GM18907 (cell line): ENCODE measurements around the gene TSPAN18.

Experiments
- ATAC-seq: cut with Tn5 transposase; IDR thresholded peaks from one replicate; pipeline ENCODE4 v1.9.1; 2021; ENCODE audit warnings: mild to moderate bottlenecking, moderate library complexity; ENCODE audit not compliant: unreplicated experiment

The TSPAN18 gene

DNA sequence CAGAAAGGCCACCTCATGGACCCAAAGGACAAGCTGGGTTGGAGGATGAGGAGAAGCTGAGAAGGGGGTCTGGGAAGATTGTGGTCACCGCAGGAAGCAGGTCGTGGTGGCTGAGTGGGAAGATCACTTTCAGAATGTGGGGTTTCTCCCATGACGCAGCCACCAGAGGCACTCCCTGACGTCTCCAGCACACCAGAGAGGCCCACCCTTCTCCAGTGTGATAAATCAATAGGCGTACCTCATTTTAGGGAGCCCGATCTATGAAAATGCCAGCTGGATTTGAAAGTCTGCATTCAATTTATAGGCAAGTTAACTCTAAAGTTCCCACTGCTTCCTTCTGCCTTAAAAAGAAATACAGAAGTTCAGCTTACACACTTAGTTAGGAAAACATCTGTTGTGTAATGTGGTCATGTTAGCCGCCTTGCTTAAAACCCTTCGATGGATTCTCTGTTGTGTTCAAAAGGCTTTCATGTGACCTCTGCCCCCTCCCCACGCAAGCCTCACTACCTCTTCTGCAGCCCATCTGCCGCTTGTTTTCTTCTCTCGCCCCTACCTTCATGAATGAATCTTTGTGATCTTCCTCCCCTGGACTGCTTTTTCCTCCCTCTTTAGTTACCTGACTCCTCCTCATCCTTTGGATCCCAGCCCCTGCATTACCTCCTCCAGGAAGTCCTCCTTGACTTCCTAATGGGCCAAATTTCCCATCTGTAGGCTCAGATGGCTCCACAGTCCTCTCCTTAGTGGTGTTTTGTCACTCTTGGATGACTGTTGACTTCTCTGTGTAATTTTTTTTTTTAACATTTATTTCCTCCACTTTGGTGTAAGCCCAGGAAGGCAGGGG, 10.7 kb downstream of the TSPAN18 start:
- no peak for ATAC-seq

DNA sequence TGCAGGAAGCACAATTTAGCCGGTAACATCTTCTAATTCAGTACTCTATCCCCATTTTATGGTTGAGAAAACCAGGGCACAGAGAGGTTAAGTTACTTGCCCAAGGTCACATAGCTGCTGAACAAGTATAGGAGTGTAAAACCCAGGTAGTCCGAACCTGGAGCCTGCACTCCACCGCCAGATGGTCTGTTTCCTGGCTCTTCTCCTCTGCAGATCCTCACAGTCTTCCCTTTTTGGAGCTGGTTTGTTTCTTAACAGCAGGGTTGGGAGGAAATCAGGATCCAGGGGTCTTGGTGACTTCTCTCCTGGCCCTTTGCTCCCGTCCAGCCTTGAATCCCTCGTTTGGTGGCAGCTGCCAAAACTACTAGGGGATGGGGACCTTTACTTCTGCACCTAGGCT, 12.0 kb downstream of the TSPAN18 start:
- ATAC-seq, result no peak

DNA sequence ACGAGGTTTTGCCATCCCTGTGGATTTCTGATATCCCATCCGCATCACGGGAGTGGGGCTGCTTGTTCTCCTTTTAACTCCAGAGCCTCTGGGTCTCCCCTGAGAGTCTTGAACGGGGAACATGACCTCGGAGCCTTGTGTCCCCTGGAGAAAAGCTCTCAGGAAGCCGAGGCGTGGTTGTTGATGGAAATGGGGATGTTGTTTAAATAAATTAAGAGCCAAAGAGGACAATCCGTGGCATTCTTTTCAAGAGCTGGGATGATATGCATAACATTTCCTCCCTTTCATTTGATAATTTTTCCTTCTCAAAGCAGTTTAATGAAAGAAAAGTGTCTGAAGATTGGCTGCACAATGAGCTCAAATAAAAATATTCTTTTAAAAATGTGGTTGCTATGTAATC, 14.2 kb downstream of the TSPAN18 start:
- no peak for ATAC-seq

DNA sequence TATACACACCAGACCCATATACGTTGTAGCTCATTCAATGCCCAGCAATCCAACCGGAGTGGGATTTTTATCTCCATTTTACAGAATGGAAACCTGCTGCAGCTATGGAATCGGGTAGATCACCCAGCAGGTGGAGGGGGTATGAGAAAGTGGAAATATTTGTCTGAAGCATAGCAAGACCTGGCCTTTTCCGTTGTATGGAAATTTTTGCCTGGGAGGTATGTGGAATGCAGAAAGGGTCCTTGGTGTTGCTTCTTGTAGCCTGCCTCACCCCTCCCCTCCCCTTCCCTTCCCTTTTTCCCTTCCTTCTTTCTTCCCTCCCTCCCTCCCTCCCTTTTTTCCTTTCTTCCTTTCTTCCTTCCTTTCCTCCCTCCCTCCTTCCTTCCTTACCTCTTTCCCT, 15.2 kb downstream of the TSPAN18 start:
- no peak for ATAC-seq

DNA sequence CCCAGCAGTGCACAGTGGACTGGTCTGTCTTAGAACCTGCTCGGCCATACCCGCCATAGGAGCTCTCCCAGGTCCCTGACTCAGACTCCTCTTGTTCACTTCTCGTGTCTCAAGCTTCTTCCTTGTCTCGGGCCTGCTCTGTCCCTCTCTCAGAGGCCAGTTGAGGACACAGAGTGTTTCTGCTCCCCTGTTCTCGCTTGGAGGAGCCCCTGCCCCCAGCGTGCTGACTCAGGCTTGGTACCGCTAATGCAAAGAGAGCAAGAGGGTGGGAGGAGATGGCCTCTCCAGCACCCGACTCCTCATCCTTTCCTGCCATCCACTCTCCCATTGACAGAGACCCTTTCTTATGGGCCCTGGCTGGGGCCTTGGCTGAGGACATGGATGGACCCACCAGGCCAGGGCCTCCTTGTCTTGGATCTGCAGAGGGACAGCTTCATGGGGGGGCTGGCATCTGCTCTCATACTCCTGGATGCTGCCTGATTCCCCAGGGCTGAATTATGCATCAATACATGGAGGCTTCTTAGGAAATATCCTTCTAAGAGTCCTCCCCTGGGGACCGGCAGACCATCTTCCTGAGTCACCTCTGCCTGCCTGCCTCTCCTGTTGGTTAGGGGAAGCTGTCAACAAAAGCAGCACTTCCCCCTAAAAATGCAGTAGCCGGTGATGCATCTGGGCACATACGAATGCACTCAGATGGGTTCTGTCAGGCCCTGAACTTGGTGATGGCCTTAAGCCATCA, 15.9 kb downstream of the TSPAN18 start:
- ATAC-seq, result no peak

DNA sequence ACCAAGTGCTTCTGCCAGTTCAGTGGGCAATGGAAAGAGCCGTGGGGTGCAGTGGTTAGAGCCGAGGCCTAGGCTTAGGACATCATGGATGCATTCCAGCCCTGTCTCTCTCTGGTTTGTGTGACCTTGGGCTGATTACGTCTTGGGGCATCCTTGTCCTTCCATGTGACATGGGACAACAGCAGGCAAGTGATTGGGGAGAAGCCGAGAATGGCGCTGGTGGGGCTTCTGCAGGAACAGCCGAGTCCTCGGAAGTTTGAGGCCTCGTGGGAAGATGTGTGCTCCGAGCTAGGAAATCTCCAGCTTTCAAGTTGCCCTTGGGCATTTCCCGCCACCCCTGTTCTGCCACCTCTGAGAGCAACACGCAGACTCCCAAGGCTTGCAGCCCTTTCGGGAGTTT, 16.6 kb downstream of the TSPAN18 start:
- ATAC-seq, result no peak

DNA sequence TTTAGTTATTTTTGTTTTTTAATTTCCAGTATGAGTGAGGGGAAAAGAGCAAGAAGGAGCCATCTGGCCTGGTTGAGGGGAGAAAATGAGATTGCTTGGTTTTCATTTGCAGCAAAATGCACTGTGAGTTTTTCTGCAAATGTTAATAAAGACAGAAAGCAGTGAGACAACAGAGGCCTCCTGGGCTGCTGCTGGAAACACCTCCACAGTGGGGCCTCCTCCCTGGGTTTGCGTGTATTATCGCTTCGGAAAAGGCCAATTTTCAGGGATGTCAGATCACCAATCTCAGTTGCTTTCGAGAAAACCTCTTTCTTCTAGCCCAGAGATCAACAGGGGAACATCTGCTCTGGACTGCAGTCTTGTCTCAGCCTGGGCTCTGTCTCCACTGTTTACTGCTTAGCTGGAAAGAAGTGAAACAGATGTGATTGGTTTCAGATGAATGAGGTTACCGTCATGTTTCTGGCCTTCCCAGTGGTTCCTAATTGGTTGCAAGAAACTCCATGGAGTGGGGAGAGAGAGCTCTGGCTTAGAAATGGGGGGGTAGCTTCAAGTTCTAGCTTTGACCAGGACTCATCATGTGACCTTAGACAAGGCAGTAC, 17.3 kb downstream of the TSPAN18 start:
- no peak for ATAC-seq

DNA sequence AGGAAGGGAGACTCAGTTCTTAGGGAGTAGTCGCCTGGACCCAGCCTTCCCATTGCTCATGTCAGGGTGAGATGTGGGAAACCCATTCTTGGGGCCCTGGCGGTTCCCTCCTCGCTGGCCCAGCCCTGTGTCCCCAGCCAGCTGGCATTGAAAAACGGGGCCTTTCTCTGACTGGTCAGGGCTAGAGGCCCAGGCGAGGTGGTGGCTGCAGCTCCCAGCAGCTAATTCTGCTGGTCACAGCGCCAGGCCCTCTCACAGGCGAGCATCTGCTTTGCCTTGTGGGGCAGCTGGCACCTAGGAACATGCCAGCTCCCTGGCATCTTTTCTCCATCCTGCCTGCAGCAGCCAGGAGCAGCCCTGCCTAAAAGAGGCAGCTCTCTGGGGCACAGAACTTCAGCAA, 20.1 kb downstream of the TSPAN18 start:
- no peak for ATAC-seq

DNA sequence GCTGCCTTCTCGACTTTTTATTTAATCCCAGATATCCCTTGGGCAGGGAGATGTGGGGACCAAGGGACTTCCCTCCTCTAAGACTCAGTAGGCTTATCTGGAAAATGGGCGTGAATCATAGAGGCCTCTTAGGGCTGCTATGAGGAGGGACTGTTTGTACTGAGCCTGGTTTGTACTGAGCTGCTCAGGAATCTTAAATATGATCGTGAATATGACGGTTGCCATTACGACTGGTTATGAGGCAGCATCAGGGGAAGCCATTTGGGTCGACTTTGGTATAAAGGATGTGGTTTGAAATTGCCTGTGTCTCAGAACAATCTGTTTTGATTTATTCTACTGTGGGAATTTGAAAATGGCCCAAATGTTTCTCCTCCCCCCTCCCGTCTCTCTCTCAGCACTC, 20.6 kb downstream of the TSPAN18 start:
- no peak for ATAC-seq

DNA sequence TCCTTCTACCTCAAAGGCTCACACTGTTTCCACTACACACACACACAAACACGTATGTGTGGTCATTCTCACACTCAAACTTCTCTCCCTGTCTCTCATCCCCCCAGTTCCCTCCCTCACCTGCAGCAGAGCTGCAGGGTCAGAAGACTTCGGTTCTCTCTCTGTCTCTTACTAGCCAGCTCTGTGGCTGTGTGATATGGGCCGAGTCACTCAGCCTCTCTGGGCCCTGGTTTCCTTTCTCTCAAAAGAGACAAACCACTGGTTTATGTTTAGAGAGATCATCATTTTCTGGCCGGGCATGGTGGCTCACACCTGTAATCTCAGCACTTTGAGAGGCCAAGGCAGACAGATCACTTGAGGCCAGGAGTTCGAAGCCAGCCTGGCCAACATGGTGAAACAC, 21.1 kb downstream of the TSPAN18 start:
- no peak for ATAC-seq

DNA sequence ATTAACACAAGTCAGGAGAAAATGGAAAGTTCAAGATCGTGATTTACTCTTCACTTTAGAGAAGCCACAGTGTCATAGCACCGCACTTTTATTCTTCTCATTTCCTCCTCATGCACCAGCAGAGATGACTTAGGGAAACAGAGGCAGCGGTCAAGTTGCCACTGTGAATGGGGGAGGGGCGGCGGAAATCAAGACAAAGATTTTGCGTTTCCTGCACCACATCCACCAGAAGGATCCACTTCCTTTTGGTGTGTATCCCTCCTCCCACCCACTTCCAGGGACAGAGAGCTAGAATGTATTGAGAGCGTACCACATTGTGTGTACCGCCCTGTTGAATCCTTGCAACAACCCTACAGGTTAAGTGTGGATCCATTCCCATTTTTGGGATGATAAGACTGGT, 21.8 kb downstream of the TSPAN18 start:
- no peak for ATAC-seq

DNA sequence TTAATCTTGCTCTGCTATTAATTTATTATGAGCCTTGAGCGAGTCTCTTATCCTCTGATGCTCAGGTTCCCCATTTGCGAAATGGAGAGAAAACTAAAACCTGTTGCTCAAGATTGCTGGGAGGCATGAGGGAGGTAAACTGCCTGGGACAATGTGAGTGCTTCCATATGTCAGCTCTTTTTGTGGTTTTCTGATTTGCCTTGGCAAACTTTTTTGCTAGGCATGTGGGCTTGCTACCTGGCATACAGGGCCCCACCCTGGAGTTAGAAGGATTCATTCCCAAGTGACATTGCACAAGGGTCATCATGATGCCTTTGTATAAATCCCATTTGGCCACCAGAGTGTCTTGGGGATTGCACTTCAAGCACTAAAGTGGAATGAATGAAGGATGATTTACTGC, 22.4 kb downstream of the TSPAN18 start:
- no peak for ATAC-seq

DNA sequence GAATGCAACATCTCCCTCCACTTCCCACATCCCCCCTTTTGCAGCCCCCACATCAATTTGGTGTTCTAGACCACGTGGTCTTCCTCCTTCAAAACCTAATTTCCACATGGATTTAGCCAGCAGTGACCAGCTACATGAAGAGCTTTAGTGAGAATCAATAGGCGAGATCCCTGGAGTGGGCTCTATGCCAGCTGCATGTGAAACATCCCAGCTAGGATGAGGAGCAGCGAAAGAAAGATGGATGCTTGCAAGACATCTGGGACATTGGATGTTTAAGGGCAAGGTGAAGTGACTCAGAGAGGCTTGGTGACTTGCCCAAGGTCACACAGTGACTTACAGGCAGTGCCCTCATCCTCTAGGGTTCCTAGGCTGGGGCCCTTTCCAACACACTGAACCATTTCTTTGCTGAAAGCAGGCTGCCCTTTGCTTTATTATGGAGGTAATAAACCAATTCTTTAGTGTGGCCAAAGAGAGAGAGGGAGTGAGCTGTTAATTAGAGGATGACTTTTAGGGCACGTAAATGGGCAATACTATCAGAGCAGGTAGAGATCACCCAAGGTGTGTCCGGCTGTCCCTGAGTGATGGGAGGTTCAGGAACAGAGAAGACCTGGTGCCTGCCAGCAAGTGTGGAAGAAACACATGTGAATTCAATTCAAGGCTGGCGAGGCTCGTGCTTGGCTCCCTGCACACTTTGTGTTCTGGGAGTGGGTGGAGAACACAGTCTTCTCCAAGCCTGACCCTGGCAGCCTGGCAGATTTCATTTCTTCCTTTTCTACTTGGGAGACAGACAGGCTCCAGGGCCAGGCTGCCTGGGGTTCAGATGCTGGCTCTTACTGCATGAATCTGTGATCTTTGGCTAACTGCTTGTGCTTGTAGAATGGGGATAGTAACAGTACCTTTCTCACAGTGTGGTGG, 24.0 kb downstream of the TSPAN18 start:
- no peak for ATAC-seq

DNA sequence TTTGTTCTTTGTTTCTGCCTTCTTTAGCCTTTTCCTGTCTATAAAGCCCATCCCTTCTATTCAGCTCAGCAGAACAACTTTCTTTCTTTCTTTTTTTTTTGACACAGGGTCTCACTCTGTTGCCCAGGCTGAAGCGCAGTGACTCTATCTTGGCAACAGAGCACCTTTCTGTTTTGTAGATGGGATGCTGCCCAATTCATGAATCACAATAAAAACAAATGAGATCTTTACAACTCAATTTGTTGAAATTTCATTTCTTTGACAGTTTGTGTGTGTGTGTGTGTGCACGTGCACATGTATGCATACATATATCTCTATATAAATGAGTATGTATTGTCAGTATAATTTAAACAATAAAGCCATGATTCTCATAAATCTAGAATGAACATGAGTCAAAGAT, 25.5 kb downstream of the TSPAN18 start:
- ATAC-seq, result no peak

DNA sequence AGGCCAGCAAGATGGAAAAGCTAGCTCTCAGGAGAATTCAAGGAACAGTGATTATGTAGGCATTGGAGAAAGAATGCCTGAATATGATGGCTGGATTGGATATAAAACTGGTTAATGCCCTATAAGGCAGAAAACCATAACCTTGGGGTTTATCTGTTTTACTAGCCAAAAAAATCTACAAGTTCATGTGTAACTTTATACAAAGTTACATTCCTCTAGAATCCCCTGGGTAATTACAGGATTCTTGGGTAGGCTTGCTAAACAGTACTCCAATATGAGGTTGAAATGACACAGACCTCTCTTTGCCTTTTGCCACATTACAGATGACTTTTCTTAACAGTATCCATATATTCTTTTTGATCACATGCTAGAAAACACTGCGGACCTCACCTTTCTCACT, 26.0 kb downstream of the TSPAN18 start:
- no peak for ATAC-seq

DNA sequence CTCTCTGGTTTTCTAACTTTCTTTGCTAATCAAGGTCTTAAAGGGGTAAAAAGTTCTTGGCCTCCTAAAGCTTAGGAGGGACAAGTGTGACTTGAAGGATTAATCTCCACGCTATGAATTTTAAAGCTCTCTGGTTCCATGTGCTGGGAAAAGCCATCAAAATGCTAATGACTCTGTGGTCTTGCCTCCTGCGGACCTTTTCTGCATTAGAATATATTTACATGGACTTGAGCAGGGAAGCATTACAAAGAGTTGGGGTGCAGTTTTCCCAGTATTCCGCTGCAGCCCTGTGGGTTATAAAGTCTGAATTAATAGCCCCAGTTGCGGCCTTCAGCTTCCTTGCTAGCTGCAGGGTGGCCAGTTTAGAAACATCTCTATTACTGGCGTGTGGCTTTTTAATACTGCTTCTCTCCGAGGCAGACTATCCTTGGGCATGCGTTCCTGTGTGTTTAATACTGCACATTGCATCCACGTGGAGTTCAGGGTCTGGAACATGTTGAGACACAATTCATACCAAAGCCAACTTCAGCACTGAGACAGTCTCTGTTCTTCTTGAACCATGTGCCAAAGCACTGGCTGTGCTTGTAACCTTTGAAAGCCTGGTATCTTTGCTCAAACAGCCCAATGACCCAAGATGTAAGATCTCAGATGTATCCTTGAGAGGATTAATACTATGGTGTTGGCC, 27.3 kb downstream of the TSPAN18 start:
- no peak for ATAC-seq

DNA sequence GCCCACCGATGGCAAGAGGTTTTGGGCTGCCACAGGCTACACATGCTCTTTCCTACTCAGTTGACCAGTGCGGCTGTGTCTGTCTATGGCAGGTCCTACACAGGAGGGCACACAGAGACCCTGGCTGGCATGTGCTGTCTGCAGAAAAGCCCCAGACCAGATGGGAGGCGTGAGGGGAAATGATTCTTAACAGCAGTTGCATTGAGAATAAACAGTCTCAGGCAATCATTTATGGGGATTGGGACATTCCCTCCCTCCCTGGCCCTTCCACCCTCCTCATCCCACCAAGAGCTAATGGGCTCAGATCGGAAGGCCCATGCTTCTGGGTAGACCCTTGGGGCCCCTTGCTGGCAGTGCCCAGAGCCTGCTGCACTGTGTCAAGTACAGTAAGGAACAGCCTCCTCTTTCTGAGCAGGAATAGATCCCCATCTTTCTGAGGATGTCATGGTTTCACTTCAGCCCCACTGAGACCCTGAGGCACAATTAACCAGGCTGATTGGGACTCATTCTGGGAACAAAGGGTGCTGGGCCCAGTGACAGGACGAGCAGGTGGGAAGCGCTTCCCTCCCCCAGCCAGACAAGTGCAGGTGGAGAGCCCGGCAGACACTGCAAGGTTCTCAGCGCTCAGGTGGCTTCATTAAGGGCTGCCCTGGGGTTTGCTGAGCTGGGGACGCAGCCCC, 28.3 kb downstream of the TSPAN18 start:
- ATAC-seq, result no peak

DNA sequence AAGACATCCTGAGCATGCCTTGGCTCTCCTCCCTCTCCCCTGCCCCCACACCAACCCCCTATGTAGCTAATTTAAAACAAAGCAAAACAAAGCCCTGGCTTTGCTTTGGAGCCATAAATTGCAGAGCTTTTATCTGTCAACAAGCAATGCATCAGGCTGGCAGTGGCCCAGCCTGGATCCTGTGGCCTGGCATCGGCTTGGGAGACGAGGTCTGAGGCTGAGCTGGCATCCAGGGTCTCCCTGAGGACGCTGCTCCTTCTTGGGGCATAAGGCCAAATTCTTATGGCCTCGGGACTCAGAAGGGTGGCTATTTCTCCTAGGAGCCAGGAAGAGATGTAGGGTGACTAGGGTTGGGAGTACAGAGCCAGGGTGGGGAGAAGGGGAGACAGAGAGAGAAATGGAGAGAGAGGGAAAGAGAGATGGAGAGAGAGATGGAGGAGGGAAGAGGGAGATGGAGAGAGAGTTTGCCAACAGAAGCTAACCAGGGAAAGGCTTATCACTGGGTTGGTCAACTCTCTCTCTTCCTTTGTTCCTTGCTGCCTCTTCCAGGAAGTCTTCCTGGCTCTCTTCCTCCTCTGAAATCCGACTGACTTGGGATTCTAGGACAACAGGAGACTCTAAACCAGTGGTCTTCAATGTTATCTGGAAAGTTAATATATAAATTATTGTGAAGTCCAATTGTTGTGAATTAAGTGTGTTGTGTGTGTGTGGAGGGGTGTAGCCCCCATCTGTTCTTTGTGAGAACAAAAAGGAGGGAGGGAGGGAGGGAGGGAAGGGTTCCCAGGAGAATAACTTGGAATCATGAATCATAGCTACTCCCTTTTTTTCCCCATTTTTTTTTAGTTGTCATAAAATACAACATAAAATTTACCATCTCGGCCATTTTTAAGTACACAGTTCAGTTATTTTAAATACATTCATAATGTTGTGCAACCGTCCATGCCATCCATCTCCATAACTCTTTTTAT, 29.1 kb downstream of the TSPAN18 start:
- ATAC-seq, result no peak

DNA sequence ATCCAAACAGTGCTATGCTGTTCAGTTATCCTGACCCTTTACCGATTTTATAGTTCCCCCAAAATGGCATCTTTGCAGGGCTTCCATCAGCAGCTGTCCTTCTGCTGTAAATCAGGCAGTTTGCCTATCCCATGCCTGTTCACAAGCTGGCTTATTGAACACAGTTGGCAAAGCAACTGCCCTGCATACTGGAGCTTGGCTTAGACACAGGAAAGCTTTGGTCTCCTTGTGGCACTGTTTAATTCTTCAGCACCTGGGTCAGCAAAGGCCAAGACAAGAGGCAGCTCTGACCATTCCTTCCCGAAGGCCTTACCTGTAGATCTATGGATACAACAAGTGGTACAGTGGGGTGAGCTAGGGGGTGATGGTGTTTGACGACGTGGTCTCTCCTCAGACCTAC, 32.2 kb downstream of the TSPAN18 start:
- no peak for ATAC-seq
